CD4-positive, alpha-beta T cell treated with Interferon gamma for 1 hour (primary cell): ENCODE results near the gene CADPS2.
"Not testable (repeated sequence)": the region's sequence is repeated elsewhere in the genome, so short reads cannot be mapped to it uniquely, and the experiment has no call there.

Experiments used
- DNase-seq: peaks from one replicate; pipeline ENCODE4 v3.0.0-alpha.2; 2020

Gene CADPS2

GRCh38 chr7:122702872-122703510, 183.3 kb downstream of the CADPS2 start, which contains the start of gene RNF148:
Gene RNF148 (minus strand): TSS chr7:122702922. CDS start chr7:122702750, 172 bp downstream.
- no peak for DNase-seq

- DNase-seq: no peak
Measured at GRCh38 chr7:122699017-122699416, 187.2 kb downstream of the CADPS2 start, which contains the start of gene RNF133. Gene RNF133 (minus strand): TSS chr7:122699117. CDS start chr7:122698918, 199 bp downstream.

GRCh38 chr7:122695816-122696215, 190.4 kb downstream of the CADPS2 start:
- no peak for DNase-seq

- DNase-seq: no peak
Measured at GRCh38 chr7:122694697-122695096, 191.6 kb downstream of the CADPS2 start.

- no peak for DNase-seq
Measured at GRCh38 chr7:122692769-122693309, 193.4 kb downstream of the CADPS2 start.

GRCh38 chr7:122691569-122692235, 194.6 kb downstream of the CADPS2 start:
- DNase-seq: no peak

GRCh38 chr7:122689346-122690109, 196.7 kb downstream of the CADPS2 start:
- DNase-seq: no peak

GRCh38 chr7:122688400-122688998, 197.8 kb downstream of the CADPS2 start:
- DNase-seq: no peak

- no peak for DNase-seq
Measured at GRCh38 chr7:122686360-122686878, 199.8 kb downstream of the CADPS2 start.

- DNase-seq: no peak
Measured at GRCh38 chr7:122684504-122684903, 201.8 kb downstream of the CADPS2 start.

- no peak for DNase-seq
Measured at GRCh38 chr7:122682815-122683550, 203.3 kb downstream of the CADPS2 start.

- not testable (repeated sequence) for DNase-seq
Measured at GRCh38 chr7:122681186-122681585, 205.1 kb downstream of the CADPS2 start.

- DNase-seq: no peak
Measured at GRCh38 chr7:122679813-122680212, 206.4 kb downstream of the CADPS2 start.

GRCh38 chr7:122679269-122679709, 207.0 kb downstream of the CADPS2 start:
- DNase-seq: not testable (repeated sequence)

- DNase-seq: no peak
Measured at GRCh38 chr7:122677149-122677548, 209.1 kb downstream of the CADPS2 start.

- DNase-seq: no peak
Measured at GRCh38 chr7:122676466-122676865, 209.8 kb downstream of the CADPS2 start.

GRCh38 chr7:122675621-122676020, 210.6 kb downstream of the CADPS2 start:
- no peak for DNase-seq

- DNase-seq: no peak
Measured at GRCh38 chr7:122675011-122675410, 211.2 kb downstream of the CADPS2 start.

- no peak for DNase-seq
Measured at GRCh38 chr7:122674502-122674901, 211.8 kb downstream of the CADPS2 start.

- no peak for DNase-seq
Measured at GRCh38 chr7:122673951-122674350, 212.3 kb downstream of the CADPS2 start.

- DNase-seq: no peak
Measured at GRCh38 chr7:122672536-122672935, 213.7 kb downstream of the CADPS2 start.

GRCh38 chr7:122663733-122664132, 222.5 kb downstream of the CADPS2 start:
- DNase-seq: no peak
